Dermis microvascular lymphatic vessel endothelial cell (primary cell): ENCODE results near the gene B4GALNT4. TPM values are rescaled to one million over a fixed set of nuclear protein-coding genes. Genes with fewer than 3 reads are reported as not detected.
"Not testable (repeated sequence)": the region's sequence is repeated elsewhere in the genome, so short reads cannot be mapped to it uniquely, and the experiment has no call there.

Experiments used
- DNase-seq, 2 donors: peaks; one replicate each; pipeline versions ENCODE4 v3.0.0 to v3.0.0-alpha.2; 2010; ENCODE audit warnings: low read depth in 2 of 2
- total RNA-seq: library from RNA; depleted of rRNA; stranded (reverse); fragments of >200 nt; gene quantifications from 2 replicates; pipeline ENCODE4 v1.2.1, GENCODE V29; 2014

Gene B4GALNT4
- total RNA-seq, result 0.51 and 0.89 TPM in 2 replicates

GRCh38 chr11:369336-370018 is at the start of gene B4GALNT4:
Gene B4GALNT4, plus strand, starts transcription at chr11:369499. Its CDS starts 305 bp downstream, at chr11:369804.
- peak in 1 of 2 donors; percentile 39 for DNase-seq

GRCh38 chr11:319888-320273 is 49.4 kb upstream of the B4GALNT4 start:
- DNase-seq, result not testable (repeated sequence)

- no peak for DNase-seq
Measured at GRCh38 chr11:324156-324555, 45.1 kb upstream of the B4GALNT4 start.

GRCh38 chr11:324593-325517 is 44.4 kb upstream of the B4GALNT4 start:
- not testable (repeated sequence) for DNase-seq

- DNase-seq, result no peak
Measured at GRCh38 chr11:325796-326591, 43.3 kb upstream of the B4GALNT4 start.

- DNase-seq, result no peak
Measured at GRCh38 chr11:326592-326841, 42.8 kb upstream of the B4GALNT4 start.

GRCh38 chr11:326842-327580 is 42.3 kb upstream of the B4GALNT4 start:
- peak; percentile 80 to 82 for DNase-seq

- no peak for DNase-seq
Measured at GRCh38 chr11:327581-327923, 41.7 kb upstream of the B4GALNT4 start.

GRCh38 chr11:328012-328411 is 41.3 kb upstream of the B4GALNT4 start:
- no peak for DNase-seq

GRCh38 chr11:328516-329100 is 40.7 kb upstream of the B4GALNT4 start:
- DNase-seq, result not testable (repeated sequence)

GRCh38 chr11:329886-330253 is 39.4 kb upstream of the B4GALNT4 start:
- DNase-seq, result no peak

- no peak for DNase-seq
Measured at GRCh38 chr11:330307-330693, 39.0 kb upstream of the B4GALNT4 start.

GRCh38 chr11:330694-331357 is 38.5 kb upstream of the B4GALNT4 start:
- DNase-seq, result no peak

- DNase-seq, result no peak
Measured at GRCh38 chr11:331358-332060, 37.8 kb upstream of the B4GALNT4 start.

- DNase-seq, result no peak
Measured at GRCh38 chr11:332651-333480, 36.4 kb upstream of the B4GALNT4 start.

- DNase-seq, result not testable (repeated sequence)
Measured at GRCh38 chr11:333616-334263, 35.6 kb upstream of the B4GALNT4 start.

GRCh38 chr11:334264-334994 is 34.9 kb upstream of the B4GALNT4 start:
- no peak for DNase-seq
